Femur (tissue), 1 donor: ENCODE results near the gene PITPNM1.

Experiments used
- DNase-seq: peaks from one replicate; pipeline ENCODE4 v3.0.0-alpha.2; 2017

PITPNM1 gene

GRCh38 chr11:67501854-67502253 is 3.3 kb downstream of the PITPNM1 start:
- no peak for DNase-seq

- DNase-seq, result no peak
These were observed 4.1 kb downstream of the PITPNM1 start for GRCh38 chr11:67500831-67501715.

DNA sequence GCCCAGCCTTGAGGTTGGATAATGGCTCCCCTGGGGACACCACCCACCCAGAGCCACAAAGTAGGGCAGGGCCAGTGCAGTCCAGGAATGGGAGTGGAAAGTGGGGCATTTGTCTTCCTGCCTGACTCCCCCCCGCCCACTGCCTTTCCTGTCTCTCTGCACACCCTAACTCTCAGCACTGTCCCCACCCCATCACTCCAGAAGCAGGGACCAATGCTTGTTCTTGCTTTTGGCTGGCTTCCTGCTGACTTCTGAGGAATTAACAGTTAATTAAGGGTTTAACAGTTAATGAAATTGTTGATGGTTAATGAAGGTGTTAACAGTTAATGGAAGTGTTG is 4.7 kb downstream of the PITPNM1 start:
- DNase-seq, result no peak

- no peak for DNase-seq
These were observed 5.2 kb downstream of the PITPNM1 start for GRCh38 chr11:67499808-67500483.

DNA sequence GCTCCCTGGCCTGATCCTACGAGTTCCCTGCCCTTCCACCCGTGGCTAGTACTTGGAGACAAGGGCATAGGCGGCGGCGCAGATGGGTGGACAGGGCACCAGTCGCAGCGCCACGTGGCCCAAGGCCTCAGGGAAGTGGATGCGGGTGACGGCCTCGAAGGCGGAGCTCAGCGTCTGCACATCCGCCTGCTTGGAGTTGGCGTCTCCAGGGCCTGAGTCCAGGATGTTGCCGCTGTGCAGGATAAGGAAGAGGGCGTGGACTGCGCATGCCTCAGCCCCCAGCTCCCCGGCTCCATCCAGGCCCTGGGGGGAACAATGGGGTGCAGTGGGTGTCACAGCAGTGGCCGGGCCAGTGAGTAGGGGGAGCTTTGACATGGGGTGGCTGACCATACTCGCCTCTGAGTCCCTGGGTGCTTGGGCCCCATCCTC is 6.6 kb downstream of the PITPNM1 start:
- DNase-seq, result no peak

DNA sequence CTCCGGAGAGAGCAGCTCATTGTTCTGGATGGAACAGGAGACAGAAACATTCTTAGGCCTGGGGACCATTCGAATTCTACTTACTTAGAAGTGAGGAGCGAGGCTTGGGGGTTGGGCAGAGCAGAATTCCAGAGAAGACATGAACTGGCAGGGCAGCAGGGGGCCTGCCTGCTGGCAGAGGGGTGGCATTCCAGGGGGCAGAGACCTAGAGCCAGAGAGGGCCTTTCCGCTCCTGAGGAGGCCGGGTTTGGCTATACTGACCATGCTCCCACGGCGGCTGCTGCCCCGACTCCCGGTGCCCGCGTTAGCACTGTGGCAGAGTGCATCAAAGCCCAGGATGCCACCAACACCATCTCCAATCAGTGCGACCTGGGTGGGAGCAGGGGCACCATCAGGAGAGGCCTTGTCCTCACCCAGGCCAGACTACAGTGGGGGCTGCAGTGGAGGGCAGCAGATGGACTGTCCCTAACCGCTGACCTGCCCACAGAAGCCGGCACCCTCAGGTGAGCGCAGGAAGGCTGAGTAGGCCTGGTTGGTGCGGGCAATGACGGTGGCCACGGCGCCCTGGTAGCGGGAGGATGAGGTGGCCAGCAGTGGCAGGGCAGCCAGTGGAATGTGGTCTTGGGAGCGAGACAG is 7.4 kb downstream of the PITPNM1 start:
- DNase-seq, result no peak

- DNase-seq, result no peak
These were observed 9.1 kb downstream of the PITPNM1 start for GRCh38 chr11:67496113-67496512.

DNA sequence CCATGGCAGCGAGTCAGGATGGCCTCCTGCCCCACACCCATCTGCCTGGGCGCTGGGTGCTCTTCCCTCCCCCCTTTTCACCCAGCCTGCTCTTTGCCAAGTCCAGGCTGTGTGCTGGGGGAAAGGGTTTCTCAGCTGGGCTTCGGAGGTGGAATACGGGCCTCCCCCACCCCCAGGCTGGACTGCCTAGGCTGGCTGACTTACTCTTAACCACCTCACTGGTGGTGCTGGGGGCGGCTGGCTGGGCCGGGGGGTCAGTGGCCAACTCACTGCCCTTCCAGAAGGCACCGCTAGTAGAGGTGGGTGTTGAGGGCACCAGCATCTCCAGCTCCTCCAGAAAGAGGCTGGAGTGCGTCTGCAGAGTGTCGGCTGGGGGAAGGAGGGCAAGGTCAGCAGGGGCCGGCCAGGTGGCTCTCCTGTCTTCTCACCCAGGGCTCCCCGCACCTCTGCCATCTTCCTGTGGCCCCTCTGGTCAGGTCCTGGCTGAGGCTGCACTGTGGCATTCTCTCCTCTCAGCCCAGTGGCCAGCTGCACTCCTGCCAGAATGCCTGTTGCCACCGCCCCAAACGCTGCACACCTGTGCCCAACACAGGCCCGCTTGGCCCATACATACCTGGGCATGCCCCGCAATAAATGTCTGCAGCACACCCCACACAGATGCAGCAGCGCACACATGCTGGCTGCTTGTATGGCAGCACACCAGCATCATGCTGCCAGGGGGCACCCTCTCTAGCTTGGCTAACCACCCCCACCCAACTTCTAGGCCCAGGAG is 9.7 kb downstream of the PITPNM1 start:
- DNase-seq, result no peak

DNA sequence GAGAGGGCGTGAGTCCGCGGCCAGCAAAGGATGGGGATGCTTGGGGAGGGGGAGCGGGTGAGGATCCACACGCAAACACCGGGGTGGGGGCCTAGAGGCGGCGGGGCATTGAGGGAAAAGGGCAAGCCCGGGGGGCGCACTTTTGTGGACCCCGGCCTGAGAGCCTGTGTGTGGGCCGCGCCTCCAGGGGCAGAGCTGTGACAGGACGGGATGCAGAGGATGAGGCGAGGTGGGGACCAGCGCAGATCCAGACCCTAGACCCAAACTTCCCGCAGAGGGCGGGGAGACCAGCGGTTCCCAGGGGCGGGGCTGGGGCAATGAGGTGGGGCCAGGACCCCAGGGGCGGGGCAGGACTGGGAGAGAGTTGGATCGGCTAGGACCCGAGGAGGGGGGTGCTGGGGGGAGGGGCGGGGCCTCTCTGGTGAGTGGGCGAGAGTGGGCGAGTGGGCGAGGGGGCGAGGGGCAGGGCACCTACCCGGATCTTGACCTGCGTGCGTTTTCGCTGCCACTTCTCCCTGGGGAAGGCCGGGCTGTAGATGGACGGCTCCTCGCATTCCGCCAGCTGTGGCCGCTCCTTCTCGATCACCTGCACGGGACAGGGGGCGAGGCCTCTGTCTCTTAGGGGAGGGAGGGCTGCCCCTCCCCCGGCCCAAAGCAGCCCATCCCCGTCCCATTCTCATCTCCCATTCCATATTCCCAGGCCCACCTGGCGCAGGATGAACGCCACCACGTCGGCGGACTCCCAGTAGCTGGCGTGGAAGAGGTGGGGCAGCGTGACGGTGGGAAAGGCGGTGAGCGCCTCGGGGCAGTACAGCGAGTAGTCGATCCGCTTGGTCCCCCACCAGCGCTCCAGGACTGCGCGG is 10.6 kb downstream of the PITPNM1 start:
- DNase-seq, result no peak

DNA sequence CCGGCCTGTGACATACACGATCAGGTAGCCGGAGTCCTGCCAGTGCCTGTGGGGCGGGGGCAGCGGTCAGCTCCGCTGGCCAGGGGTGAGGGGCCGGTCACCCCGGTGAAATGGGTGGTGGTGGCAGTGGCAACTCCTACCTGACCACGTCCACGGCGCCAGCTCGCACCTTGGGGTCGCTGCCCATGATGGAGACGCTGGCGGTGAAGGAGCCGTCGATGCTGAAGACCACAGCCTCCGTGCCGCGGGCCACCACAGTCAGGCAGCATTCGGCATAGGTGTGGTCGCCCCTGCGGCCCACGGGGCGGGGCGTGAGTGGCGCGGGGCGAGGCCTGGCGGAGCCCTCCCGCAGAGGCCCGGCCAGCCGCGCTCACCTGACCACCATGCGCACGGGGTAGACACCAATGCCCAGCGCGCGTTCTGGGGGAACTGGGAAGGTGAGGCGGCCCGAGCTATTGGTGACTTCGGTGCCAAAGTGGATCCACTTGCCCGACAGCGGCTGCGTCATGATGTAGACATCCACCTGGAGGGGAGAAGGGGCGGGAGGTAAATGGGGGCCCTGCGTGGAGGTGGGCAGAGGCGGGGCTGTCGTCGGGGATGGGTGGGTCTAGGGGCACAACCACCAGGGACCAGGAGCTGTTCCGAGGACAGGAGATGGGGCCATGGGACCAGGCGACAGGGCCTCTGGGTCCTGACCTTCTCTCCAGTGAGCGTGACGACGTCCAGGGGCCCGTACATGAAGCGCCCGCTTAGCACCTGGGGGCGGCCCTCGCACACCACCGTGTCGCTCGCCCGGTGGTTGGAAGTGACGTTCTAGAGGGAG is 11.4 kb downstream of the PITPNM1 start:
- no peak for DNase-seq

- DNase-seq, result no peak
These were observed 12.2 kb downstream of the PITPNM1 start for GRCh38 chr11:67492801-67493547.

DNA sequence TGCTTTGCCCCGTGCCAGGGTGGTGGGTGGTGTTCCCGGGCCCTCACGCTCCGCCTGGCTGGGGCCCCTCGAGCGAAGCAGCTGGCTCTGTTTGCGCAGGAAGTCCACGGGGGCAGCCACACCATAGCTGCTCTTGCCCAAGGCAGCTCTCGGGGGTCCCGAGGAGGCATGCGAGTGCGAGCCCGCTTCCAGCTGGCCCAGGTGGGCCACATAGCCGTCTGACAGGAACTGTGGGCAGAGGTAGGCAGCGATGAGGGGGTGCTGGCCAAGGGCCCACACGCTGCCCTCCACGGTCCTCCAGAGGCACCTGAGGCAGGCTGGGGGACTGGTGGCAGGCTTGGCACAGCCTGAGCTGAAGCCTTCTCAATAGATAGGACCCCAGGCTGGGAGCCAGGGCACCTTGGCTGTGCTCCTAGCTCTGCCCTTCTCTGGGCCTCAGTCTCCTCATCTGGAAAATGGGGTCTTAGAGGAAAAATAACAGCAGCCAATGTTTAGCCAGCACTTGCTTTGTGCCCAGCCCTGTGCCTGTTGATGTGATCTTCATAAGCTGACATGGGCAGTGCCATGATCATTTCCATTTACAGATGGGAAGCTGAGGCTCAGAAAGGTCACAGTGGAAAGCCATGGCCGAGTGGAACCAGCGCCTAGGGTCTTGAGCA is 13.0 kb downstream of the PITPNM1 start:
- no peak for DNase-seq

DNA sequence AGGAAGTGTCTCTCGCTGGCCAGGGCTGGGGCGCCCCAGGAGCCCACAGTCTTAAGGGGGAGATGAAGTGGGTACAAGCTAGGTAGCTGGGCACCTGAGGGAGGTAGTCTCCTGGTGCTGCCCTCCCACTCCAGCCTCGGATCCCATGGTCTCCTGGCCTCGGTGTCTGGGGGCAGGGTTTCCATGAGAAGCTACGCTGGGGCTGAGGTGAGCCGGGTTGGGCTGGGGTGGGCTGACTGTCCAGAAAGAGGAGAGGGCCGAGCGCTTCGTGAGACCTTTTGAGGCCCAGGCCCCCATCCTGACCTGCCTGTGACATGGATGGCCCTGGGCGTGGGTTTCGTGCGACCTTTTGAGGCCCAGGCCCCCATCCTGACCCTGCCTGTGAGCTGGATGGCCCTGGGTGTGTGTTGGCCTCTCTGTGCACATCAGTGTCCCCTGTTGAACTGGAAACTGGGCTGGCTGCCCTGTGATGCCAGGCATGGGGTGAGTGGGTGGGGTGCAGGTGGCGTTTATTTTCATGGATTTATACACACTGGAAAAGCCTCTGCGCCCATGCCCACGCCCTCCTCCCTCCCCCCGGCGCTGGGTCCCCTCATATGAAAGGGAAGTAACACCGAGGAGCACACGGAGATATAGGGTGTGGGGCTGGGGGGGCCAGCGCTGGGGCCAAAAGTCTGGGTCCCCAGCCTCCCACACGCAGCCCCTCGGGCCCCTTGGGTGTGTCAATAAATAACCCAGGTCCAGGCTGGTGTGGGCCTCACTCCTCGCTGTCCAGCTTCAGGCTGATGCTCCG is 13.7 kb downstream of the PITPNM1 start:
- DNase-seq, result no peak

GRCh38 chr11:67490727-67491065 is 14.5 kb downstream of the PITPNM1 start:
- no peak for DNase-seq

DNA sequence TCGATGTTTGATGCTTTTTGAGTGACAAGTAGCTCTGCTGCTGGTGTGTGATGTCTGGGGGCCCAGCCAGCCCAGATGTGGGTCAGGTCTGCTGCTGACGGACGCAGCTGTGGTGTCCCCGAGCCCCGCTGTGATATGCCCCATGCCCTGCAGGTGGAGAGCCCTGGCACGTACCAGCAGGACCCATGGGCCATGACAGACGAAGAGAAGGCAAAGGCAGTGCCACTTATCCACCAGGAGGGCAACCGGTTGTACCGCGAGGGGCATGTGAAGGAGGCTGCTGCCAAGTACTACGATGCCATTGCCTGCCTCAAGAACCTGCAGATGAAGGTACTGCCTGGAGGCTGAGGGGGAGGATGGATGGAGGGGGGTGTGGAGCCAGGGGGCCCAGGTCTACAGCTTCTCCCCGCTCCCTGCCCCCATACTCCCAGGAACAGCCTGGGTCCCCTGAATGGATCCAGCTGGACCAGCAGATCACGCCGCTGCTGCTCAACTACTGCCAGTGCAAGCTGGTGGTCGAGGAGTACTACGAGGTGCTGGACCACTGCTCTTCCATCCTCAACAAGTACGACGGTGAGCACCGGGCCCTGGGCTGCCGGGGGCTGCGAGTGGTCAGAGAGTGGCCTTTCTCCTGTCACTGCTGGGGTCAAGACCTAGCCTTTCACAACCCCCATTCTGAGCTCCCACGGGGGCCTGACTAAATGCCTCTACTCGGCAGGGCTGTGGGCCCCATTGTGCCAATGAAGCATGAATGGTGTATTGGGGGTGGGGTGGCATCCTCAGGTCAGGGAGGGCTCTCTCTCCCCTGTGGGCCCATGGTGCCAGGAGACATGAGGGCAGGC is 15.1 kb downstream of the PITPNM1 start:
- no peak for DNase-seq

- no peak for DNase-seq
These were observed 15.8 kb downstream of the PITPNM1 start for GRCh38 chr11:67489203-67489884.

DNA sequence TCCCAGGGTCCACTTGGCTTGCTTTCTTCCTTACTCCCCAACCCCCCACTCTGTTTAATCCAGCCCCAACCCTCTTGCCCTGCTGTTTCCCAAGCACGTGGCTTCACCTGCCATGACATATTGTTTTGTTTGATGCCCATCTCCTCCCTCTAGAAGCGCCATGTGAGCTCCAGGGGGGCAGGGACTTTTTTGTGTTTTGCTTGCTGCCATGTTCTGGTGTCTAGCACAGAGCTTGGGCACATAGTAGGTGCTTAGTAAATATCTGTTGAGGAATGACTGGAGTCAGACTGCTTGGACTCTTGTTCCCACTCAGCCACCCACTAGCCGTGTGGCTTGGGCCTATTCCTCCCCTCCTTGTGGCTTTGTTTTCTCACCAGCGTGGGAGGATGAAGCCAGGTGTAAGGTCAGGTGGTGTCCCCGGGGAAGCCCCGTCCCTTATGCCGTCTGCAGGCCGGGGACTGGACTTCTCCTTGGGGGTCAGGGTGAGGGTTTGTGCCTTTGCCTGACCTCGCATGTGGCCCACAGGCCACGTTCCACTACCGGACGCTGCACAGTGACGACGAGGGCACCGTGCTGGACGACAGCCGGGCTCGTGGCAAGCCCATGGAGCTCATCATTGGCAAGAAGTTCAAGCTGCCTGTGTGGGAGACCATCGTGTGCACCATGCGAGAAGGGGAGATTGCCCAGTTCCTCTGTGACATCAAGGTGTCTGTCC is 18.5 kb downstream of the PITPNM1 start:
- DNase-seq, result no peak
